Central memory CD4-positive, alpha-beta T cell (primary cell): ENCODE data around the gene CCDC85C.

Source experiments
- DNase-seq: peaks from one replicate; pipeline ENCODE4 v3.0.0; 2022

The CCDC85C gene

DNA sequence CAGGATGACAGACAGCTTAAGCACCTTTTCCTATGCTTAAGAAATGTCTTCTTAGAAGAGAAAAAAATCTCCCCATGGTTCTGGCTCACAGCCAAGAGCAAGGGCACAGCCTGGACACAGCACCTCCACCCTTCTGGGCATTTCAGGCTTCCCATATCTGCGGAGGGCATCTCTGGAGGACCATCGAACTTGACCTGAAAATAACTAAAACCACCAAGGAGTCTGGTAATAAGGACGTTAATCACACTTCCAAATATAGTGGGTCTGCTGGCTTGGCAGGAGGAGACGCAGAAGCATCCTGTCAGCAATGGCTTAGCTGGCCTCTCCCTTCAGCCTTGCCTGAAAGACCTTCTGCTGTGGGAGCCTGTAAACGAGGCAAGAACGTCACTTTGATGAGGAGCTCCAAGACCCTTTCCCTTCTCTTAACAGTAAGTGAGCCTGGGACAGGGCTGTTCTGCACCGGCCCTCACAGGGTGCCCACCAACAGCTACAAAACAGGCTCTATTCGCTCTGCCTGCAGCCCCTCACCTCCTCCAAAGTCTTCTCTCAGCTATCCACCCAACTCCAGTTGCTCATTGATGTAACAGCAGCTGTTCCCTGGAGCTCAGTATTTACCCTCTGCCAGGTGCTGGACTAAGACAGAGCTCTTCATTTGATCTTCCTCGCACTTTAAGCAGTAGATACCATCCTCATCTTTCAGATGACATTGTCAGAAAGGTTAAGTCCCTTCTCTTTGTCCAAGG is 136.5 kb downstream of the CCDC85C start:
- DNase-seq: no peak

- no peak for DNase-seq
These were observed 137.2 kb downstream of the CCDC85C start for GRCh38 chr14:99466758-99467157.

DNA sequence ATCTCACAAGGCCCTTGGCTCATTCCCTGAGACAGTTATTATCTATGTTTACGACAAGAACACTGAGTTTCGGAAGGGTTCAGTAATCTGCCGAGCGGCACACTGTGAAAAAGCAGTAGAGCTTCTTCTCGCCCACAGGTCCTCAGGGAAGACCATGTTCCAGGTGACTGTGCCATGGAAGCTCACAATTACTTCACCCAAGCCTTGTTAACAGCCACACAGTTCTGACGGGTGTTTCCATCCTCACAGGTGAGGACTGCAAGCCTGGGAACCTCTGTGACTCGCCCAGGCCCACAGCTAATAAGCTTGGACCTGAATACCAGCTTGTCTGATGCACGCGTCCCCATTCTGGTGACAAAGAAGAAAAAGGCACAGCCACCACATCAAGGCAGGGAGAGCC is 138.7 kb downstream of the CCDC85C start:
- no peak for DNase-seq

- no peak for DNase-seq
These were observed 140.0 kb downstream of the CCDC85C start for GRCh38 chr14:99463974-99464373.

GRCh38 chr14:99462210-99462609 is 141.8 kb downstream of the CCDC85C start:
- no peak for DNase-seq

DNA sequence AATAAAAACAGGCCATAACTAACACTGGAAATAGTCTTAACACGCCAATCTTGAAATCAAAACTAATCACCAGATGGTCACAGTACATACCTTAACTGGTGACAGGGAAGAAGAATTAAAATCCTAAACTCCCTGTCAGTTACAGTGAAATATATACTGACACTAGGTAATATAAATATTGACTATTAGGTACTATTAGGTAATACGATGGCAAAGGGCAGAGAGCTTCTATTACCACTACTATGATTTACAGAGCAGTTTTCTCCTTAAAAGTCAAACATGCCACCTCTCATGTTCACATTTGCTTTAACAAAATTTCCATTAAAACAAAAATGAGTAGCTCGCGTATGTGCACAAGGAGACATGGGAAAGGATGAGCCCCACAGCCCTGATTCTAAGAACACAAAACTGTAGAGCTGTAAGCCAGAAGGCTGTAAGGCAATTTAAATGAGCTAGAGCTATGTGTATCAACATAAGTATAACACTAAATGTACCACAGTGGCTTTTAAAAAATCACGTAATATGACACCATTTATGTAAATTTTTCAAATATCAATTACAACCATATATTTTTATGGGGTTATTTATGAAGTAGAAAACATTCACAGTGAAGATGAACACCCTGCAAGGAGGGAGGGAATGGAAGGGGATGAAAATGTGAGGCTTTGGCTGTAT is 142.5 kb downstream of the CCDC85C start:
- no peak for DNase-seq

DNA sequence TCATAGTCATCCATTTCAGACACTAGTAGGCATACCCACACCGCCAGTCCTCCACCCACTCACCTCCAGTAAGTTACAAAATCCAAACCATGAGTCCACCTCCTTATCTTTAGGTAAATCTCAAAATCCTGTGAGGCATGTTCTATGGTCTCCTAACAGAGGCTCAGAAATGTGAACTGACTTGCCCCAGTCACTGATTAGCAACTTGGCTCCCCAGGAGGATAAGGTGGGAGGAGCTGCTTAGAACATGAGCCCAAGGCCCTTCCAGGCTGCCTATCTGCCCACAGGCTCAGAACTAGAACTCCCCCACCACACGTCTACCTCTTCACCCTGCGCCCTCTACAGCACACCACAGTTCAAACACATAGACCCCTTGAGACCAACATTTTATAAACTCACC is 143.2 kb downstream of the CCDC85C start:
- DNase-seq: no peak

GRCh38 chr14:99459481-99460100 is 144.4 kb downstream of the CCDC85C start:
- DNase-seq: no peak

GRCh38 chr14:99454246-99454645 is 149.8 kb downstream of the CCDC85C start:
- no peak for DNase-seq

DNA sequence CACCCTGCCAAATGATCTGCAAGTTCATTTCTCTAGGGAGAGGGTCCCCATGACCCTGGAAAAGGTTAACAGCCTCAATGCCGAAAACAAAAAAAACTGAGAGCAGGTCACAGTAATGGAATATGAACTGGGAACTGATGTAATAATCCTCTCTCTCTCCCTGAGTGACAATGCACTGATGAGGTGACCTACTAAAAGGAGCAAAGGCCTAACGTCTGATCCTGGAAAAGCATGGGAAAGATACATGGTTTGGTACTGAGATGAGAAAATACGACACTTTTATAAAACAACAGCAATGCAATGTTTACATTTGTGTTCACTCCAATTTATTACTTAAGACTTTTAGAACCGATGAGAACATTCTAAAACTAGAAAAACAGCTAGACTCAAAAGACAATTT is 151.0 kb downstream of the CCDC85C start:
- DNase-seq: no peak

DNA sequence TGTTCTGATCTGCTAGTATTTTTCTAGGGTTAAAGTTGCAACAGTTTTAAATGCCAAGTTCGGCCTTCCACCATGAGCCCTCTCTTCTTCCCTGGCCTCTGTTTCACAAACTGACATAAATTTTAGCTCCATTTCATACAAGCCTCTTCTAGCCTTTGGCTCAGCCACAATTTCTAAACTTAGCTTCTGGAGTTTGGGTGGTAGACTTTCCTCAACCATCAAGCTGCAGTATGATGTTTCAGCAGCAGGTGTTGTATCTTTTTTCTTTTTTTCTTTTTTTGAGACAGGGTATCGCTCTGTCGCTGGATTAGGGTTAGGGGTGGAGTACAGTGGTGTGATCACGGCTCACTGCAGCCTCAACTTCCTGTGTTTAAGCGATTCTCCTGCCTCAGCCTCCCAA is 152.8 kb downstream of the CCDC85C start:
- DNase-seq: no peak

DNA sequence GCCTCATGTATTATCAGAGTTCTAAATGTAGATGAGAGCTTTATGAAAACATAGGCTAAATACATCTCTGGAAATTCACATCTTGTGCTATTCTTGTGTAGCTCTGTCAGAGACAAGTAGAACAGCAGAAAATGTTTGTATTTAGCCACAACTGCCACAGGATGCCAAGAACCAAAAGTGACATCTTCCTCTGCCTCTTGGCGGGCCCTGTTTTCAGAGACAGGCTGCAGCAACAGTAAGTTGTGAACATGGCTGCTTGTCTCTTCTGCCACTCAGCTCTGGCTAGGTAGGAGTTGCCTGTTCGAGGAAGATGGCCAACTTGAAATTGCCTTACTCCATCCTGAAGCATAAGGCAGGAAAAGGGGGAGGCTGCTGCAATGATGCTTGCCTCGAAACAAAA is 153.7 kb downstream of the CCDC85C start:
- no peak for DNase-seq
